Measurements from ENCODE around the gene SIDT1.

The SIDT1 gene

DNA sequence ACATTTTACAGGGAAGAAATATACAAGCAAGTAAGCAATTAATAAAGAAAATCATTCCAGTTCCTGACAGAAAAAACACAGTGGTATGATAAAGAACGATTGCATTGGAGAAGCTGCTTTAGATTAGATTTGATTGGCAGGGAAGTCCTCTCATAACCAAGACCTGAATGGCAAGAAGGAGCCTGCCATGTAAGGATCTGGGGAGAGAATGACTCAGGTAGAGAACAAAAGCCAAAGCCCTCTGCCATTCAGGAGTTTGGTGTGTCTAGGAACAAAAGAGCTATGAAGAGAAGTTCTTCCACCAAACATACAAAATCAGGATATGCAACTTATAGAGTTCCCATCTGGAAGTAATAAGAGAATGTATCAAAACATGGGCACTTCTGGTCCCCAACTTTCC lies 57.6 kb downstream of the SIDT1 start:
- Histone ChIP-seq H3F3A (ENCODE audit: low read depth) (no peaks in the 10 kb centered on the region), H3K9me2 (replicated peaks; ENCODE audit: low read depth, low read length) (no peaks in the 10 kb centered on the region), H3K4me2 (ENCODE audit: low read depth, low read length, poor library complexity, severe bottlenecking) (no peak overlapping the region), H3K9ac (ENCODE audit: low read depth, low read length, poor library complexity, severe bottlenecking) (no peak overlapping the region), H3K36me3 (ENCODE audit: insufficient read depth, low read length) (no peaks in the 10 kb centered on the region), H2AFZ (ENCODE audit: low read length) (no peak overlapping the region), H4K20me1 (ENCODE audit: insufficient read depth, low read length, poor library complexity, severe bottlenecking) (no peaks in the 10 kb centered on the region), H3K79me2 (ENCODE audit: insufficient read depth, low read length) (no peaks in the 10 kb centered on the region), H3K27me3 (ENCODE audit: insufficient read depth, low read length, poor library complexity, severe bottlenecking) (no peaks in the 10 kb centered on the region), H3K4me3 (ENCODE audit: low read length, poor library complexity, severe bottlenecking) (peak overlapping the region; percentile 49), H3K9me3 (ENCODE audit: insufficient read depth, low read depth, low read length) (no peaks in the 10 kb centered on the region), H3K4me1 (ENCODE audit: insufficient read depth, low read length, poor library complexity, severe bottlenecking) (peaks cover 7% of the 10 kb centered on the region)
- no peak for TF ChIP-seq EZH2phosphoT487 (IDR thresholded peaks at IDR 0.05; ENCODE audit: borderline replicate concordance)
- TF ChIP-seq, protein P1, sequence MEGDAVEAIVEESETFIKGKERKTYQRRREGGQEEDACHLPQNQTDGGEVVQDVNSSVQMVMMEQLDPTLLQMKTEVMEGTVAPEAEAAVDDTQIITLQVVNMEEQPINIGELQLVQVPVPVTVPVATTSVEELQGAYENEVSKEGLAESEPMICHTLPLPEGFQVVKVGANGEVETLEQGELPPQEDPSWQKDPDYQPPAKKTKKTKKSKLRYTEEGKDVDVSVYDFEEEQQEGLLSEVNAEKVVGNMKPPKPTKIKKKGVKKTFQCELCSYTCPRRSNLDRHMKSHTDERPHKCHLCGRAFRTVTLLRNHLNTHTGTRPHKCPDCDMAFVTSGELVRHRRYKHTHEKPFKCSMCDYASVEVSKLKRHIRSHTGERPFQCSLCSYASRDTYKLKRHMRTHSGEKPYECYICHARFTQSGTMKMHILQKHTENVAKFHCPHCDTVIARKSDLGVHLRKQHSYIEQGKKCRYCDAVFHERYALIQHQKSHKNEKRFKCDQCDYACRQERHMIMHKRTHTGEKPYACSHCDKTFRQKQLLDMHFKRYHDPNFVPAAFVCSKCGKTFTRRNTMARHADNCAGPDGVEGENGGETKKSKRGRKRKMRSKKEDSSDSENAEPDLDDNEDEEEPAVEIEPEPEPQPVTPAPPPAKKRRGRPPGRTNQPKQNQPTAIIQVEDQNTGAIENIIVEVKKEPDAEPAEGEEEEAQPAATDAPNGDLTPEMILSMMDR (conservative IDR thresholded peaks at IDR 0.05; ENCODE audit: low read length) = no peak

DNA sequence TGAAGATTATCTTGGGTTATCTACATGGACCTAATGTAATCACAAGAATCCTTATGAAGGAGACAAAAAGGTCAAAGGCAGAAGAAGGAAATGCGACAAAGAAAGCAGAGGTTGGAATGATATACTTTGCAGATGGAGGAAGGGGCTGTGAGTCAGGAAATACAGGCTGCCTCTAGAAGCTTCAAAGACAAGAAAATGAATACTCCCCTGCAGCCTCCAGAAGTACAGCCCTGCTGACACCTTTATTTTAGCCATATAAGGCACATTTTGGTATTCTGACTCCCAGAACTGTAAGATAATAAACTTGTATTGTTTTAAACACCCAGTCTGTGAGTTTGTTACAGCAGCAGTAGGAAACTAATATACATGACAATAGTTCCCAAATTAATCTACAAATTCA lies 58.6 kb downstream of the SIDT1 start:
- Histone ChIP-seq H3K27me3 (ENCODE audit: insufficient read depth, low read length, poor library complexity, severe bottlenecking) (no peaks in the 10 kb centered on the region), H3F3A (ENCODE audit: low read depth) (no peaks in the 10 kb centered on the region), H4K20me1 (ENCODE audit: insufficient read depth, low read length, poor library complexity, severe bottlenecking) (no peaks in the 10 kb centered on the region), H3K9ac (ENCODE audit: low read depth, low read length, poor library complexity, severe bottlenecking) (no peak overlapping the region), H2AFZ (ENCODE audit: low read length) (no peak overlapping the region), H3K79me2 (ENCODE audit: insufficient read depth, low read length) (no peaks in the 10 kb centered on the region), H3K4me3 (ENCODE audit: low read length, poor library complexity, severe bottlenecking) (peak overlapping the region; percentile 49), H3K9me3 (ENCODE audit: insufficient read depth, low read depth, low read length) (no peaks in the 10 kb centered on the region), H3K9me2 (replicated peaks; ENCODE audit: low read depth, low read length) (no peaks in the 10 kb centered on the region), H3K4me2 (ENCODE audit: low read depth, low read length, poor library complexity, severe bottlenecking) (peak overlapping the region; percentile 27), H3K4me1 (ENCODE audit: insufficient read depth, low read length, poor library complexity, severe bottlenecking) (peaks cover 7% of the 10 kb centered on the region), H3K36me3 (ENCODE audit: insufficient read depth, low read length) (no peaks in the 10 kb centered on the region)
- TF ChIP-seq, protein P1 (conservative IDR thresholded peaks at IDR 0.05; ENCODE audit: low read length) = no peak
- no peak for TF ChIP-seq EZH2phosphoT487 (IDR thresholded peaks at IDR 0.05; ENCODE audit: borderline replicate concordance)

DNA sequence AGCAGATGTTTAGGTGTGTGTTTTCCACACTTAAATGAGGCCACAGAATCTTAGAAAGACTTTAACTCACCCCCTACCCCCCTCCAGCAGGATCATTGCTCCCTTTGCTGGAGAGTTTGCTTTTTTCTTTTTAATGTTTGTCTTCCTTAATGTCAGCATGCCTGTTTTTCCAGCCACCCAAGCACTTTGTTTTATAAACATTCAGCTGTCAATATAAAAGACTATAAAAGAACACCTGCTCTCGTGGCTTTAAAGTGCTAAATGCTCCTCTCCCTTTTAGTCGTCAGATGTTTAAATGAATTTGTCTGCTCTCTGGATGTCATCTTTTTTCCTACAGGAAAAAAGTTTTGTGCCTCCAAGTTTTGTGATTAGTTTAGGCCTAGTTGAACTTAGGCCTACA lies 61.7 kb downstream of the SIDT1 start:
- Histone ChIP-seq H3K9me2 (replicated peaks; ENCODE audit: low read depth, low read length) (no peaks in the 10 kb centered on the region), H3K4me2 (ENCODE audit: low read depth, low read length, poor library complexity, severe bottlenecking) (no peak overlapping the region), H3K4me3 (ENCODE audit: low read length, poor library complexity, severe bottlenecking) (no peak overlapping the region), H3F3A (ENCODE audit: low read depth) (no peaks in the 10 kb centered on the region), H3K9ac (ENCODE audit: low read depth, low read length, poor library complexity, severe bottlenecking) (no peak overlapping the region), H3K36me3 (ENCODE audit: insufficient read depth, low read length) (no peaks in the 10 kb centered on the region), H3K4me1 (ENCODE audit: insufficient read depth, low read length, poor library complexity, severe bottlenecking) (peaks cover 7% of the 10 kb centered on the region), H3K9me3 (ENCODE audit: insufficient read depth, low read depth, low read length) (no peaks in the 10 kb centered on the region), H3K79me2 (ENCODE audit: insufficient read depth, low read length) (no peaks in the 10 kb centered on the region), H4K20me1 (ENCODE audit: insufficient read depth, low read length, poor library complexity, severe bottlenecking) (no peaks in the 10 kb centered on the region), H3K27me3 (ENCODE audit: insufficient read depth, low read length, poor library complexity, severe bottlenecking) (no peaks in the 10 kb centered on the region), H2AFZ (ENCODE audit: low read length) (no peak overlapping the region)
- TF ChIP-seq EZH2phosphoT487 (IDR thresholded peaks at IDR 0.05; ENCODE audit: borderline replicate concordance) = no peak
- TF ChIP-seq, protein P1 (conservative IDR thresholded peaks at IDR 0.05; ENCODE audit: low read length) = no peak
